Measurements from ENCODE around the gene DRAM2.

GRCh38 chr1:111179968-111180533, 40.2 kb upstream of the DRAM2 start:
- no peak for TF ChIP-seq CTCF (conservative IDR thresholded peaks at IDR 0.05; ENCODE audit: low read depth, low read length)
- no peak for TF ChIP-seq EZH2 (IDR thresholded peaks at IDR 0.05; ENCODE audit: borderline replicate concordance, low read depth, low read length, poor library complexity, severe bottlenecking)

All from A673 (cell line).